ENCODE data around the gene KCNK5.

GRCh38 chr6:39213195-39213920 lies 15.9 kb downstream of the KCNK5 start:
- TF ChIP-seq CTCF (IDR thresholded peaks at IDR 0.05; ENCODE audit: insufficient read depth, low read length, poor library complexity, severe bottlenecking) (no peak), EZH2phosphoT487 (conservative IDR thresholded peaks at IDR 0.05; ENCODE audit: low read length) (no peak)
